ENCODE data around the gene PEDS1.

DNA sequence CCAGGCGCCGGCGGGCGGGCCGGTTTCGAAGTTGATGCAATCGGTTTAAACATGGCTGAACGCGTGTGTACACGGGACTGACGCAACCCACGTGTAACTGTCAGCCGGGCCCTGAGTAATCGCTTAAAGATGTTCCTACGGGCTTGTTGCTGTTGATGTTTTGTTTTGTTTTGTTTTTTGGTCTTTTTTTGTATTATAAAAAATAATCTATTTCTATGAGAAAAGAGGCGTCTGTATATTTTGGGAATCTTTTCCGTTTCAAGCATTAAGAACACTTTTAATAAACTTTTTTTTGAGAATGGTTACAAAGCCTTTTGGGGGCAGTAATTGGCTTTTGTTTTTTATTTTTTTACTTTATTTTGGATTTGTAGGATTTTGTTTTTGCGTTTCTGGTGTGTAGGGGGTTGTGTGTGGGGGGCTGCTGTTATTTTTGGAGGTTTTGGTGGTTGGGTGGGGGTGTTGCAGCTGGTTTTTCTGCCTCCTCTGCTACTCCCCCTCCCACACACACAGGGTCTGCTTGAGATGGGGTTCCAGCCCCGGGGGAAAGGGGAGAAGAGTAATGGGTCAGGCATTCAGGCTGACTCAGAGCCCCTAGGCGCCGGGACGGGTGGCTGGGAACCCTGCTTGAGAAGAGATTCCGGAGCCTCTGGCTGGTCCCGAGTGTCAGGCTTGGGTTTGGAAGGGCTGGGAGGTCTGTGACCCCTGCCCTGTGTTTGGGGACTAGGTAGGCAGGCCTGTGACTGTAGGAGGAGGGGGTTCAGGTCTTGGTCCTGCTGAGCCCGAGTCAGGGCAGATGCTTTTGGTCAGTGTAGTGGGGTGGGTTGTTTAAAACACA is 39.1 kb upstream of the PEDS1 start:
- TF ChIP-seq, protein P1, sequence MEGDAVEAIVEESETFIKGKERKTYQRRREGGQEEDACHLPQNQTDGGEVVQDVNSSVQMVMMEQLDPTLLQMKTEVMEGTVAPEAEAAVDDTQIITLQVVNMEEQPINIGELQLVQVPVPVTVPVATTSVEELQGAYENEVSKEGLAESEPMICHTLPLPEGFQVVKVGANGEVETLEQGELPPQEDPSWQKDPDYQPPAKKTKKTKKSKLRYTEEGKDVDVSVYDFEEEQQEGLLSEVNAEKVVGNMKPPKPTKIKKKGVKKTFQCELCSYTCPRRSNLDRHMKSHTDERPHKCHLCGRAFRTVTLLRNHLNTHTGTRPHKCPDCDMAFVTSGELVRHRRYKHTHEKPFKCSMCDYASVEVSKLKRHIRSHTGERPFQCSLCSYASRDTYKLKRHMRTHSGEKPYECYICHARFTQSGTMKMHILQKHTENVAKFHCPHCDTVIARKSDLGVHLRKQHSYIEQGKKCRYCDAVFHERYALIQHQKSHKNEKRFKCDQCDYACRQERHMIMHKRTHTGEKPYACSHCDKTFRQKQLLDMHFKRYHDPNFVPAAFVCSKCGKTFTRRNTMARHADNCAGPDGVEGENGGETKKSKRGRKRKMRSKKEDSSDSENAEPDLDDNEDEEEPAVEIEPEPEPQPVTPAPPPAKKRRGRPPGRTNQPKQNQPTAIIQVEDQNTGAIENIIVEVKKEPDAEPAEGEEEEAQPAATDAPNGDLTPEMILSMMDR (IDR thresholded peaks at IDR 0.05): no peak
- TF ChIP-seq POLR2A (IDR thresholded peaks at IDR 0.05) (peak in 1 of 2 donors; percentile 33), POLR2AphosphoS5 (IDR thresholded peaks at IDR 0.05; ENCODE audit: insufficient read depth in 1 of 2, low read depth in 1 of 2) (peak; percentile 10 to 69)

All from vagina (tissue), 2 donors.